Liver (tissue), 9 donors: ENCODE data around the gene ARHGEF1. TPM values are rescaled to one million over a fixed set of nuclear protein-coding genes. Genes with fewer than 3 reads are reported as not detected.

Source experiments
- DNase-seq: peaks from one replicate; pipeline ENCODE4 v3.0.0-alpha.2; 2017; ENCODE audit warnings: low spot score
- H3K27ac ChIP-seq, 2 donors: one replicate each; pipeline ENCODE4 v1.7.0; 2013; ENCODE audit warnings: inconsistent platforms in 2 of 2, low read length in 2 of 2, control low read depth in 1 of 2, low read depth in 1 of 2, mild to moderate bottlenecking in 1 of 2
- H3K27me3 ChIP-seq, 4 donors: one replicate each; pipeline versions ENCODE4 v1.6.1 to v1.7.0; 2013; ENCODE audit warnings: low read length in 3 of 4, inconsistent platforms in 1 of 4, mild to moderate bottlenecking in 1 of 4, moderate library complexity in 1 of 4; ENCODE audit not compliant: control insufficient read depth in 4 of 4, insufficient read depth in 4 of 4
- H3K36me3 ChIP-seq, 4 donors: one replicate each; pipeline versions ENCODE4 v1.6.1 to v1.7.0; 2013; ENCODE audit warnings: low read length in 3 of 4, mild to moderate bottlenecking in 3 of 4, low read depth in 1 of 4, moderate library complexity in 1 of 4; ENCODE audit not compliant: control insufficient read depth in 4 of 4, insufficient read depth in 3 of 4
- H3K4me1 ChIP-seq, 4 donors: one replicate each; pipeline versions ENCODE4 v1.6.1 to v1.7.0; 2013; ENCODE audit warnings: low read length in 3 of 4, mild to moderate bottlenecking in 3 of 4, moderate library complexity in 1 of 4; ENCODE audit not compliant: control insufficient read depth in 4 of 4, insufficient read depth in 4 of 4
- H3K4me3 ChIP-seq, 3 donors: one replicate each; pipeline versions ENCODE4 v1.6.1 to v1.7.0; 2013; ENCODE audit warnings: low read length in 3 of 3, control low read depth in 1 of 3, low read depth in 1 of 3, mild to moderate bottlenecking in 1 of 3
- H3K9ac ChIP-seq, 2 donors: one replicate each; pipeline ENCODE4 v1.7.0; 2013; ENCODE audit warnings: low read length in 2 of 2, mild to moderate bottlenecking in 2 of 2, moderate library complexity in 2 of 2, control low read depth in 1 of 2, low read depth in 1 of 2
- H3K9me3 ChIP-seq, 4 donors: one replicate each; pipeline versions ENCODE4 v1.6.1 to v1.7.0; 2013; ENCODE audit warnings: low read length in 3 of 4; ENCODE audit not compliant: control insufficient read depth in 4 of 4
- ATF3 ChIP-seq: IDR thresholded peaks from 2 replicates; pipeline ENCODE4 v1.6.1; 2016; ENCODE audit warnings: antibody characterized with exemption
- EGR1 ChIP-seq, 2 donors: IDR thresholded peaks; 2 replicates each; pipeline ENCODE4 v1.6.1; 2016 to 2018; ENCODE audit warnings: antibody characterized with exemption in 2 of 2, low read depth in 2 of 2
- FOXA1 ChIP-seq: IDR thresholded peaks from 2 replicates; pipeline ENCODE4 v1.6.1; 2016; ENCODE audit warnings: antibody characterized with exemption
- FOXA2 ChIP-seq: IDR thresholded peaks from 2 replicates; pipeline ENCODE4 v1.6.1; 2016; ENCODE audit warnings: antibody characterized with exemption
- GABPA ChIP-seq, 2 donors: IDR thresholded peaks in 1 of 2; conservative IDR thresholded peaks in 1 of 2; 2 replicates each; pipeline ENCODE4 v1.6.1; 2016; ENCODE audit warnings: antibody characterized with exemption in 2 of 2, mild to moderate bottlenecking in 1 of 2, moderate library complexity in 1 of 2
- HNF4G ChIP-seq: IDR thresholded peaks from 2 replicates; pipeline ENCODE4 v1.6.1; 2016; ENCODE audit warnings: antibody characterized with exemption
- MAX ChIP-seq: IDR thresholded peaks from 2 replicates; pipeline ENCODE4 v1.6.1; 2016; ENCODE audit warnings: antibody characterized with exemption
- NR2F2 ChIP-seq: IDR thresholded peaks from 2 replicates; pipeline ENCODE4 v1.6.1; 2016; ENCODE audit warnings: antibody characterized with exemption
- RAD21 ChIP-seq, 2 donors: IDR thresholded peaks; 2 replicates each; pipeline ENCODE4 v1.6.1; 2016; ENCODE audit warnings: antibody characterized with exemption in 2 of 2, mild to moderate bottlenecking in 2 of 2
- RXRA ChIP-seq, 2 donors: IDR thresholded peaks; 2 replicates each; pipeline ENCODE4 v1.6.1; 2017 to 2018; ENCODE audit warnings: antibody characterized with exemption in 2 of 2, mild to moderate bottlenecking in 1 of 2
- SP1 ChIP-seq: IDR thresholded peaks from 2 replicates; pipeline ENCODE4 v1.6.1; 2018; ENCODE audit warnings: antibody characterized with exemption, mild to moderate bottlenecking
- TAF1 ChIP-seq: conservative IDR thresholded peaks from 2 replicates; pipeline ENCODE4 v1.6.1; 2016; ENCODE audit warnings: antibody characterized with exemption, mild to moderate bottlenecking
- YY1 ChIP-seq: IDR thresholded peaks from 2 replicates; pipeline ENCODE4 v1.6.1; 2016; ENCODE audit warnings: antibody characterized with exemption, mild to moderate bottlenecking
- ZBTB33 ChIP-seq: IDR thresholded peaks from 2 replicates; pipeline ENCODE4 v1.6.1; 2016; ENCODE audit warnings: antibody characterized with exemption
- WGBS: extraction: QIAGEN DNeasy Blood & Tissue Kit; methylation state at CpG from one replicate; pipeline ENCODE4 v1.1.7; 2013; 5-methylcytosine and 5-hydroxymethylcytosine counted together
- polyA plus RNA-seq, 2 donors: library from polyadenylated mRNA; stranded (reverse) in 1 of 2; unstranded in 1 of 2; fragments of 200-250 nt in 1 of 2; fragments of >200 nt in 1 of 2; fragmentation: Nextera tagmentation in 1 of 2; extraction: Ambion mirVana in 1 of 2; gene quantifications; one replicate each; pipeline versions ENCODE4 v1.2.1 to v1.2.3, GENCODE V29; 2013 to 2015
- total RNA-seq, 2 donors: library from RNA; depleted of rRNA; stranded (reverse); fragments of >200 nt; gene quantifications; one replicate each; pipeline ENCODE4 v1.2.3, GENCODE V29; 2014
- TF ChIP-seq, protein P1 (sequence below): IDR thresholded peaks from 2 replicates; pipeline ENCODE4 v1.6.1; 2016; ENCODE audit warnings: antibody characterized with exemption, mild to moderate bottlenecking
- donor health status: healthy.
- donor health status: healthy.
- donor health status: healthy.
- donor health status: healthy.
- donor health status: healthy.

ARHGEF1 gene
- total and polyA plus RNA-seq, 4 donors = 13.2 to 30.1 (median 18.5) TPM

DNA sequence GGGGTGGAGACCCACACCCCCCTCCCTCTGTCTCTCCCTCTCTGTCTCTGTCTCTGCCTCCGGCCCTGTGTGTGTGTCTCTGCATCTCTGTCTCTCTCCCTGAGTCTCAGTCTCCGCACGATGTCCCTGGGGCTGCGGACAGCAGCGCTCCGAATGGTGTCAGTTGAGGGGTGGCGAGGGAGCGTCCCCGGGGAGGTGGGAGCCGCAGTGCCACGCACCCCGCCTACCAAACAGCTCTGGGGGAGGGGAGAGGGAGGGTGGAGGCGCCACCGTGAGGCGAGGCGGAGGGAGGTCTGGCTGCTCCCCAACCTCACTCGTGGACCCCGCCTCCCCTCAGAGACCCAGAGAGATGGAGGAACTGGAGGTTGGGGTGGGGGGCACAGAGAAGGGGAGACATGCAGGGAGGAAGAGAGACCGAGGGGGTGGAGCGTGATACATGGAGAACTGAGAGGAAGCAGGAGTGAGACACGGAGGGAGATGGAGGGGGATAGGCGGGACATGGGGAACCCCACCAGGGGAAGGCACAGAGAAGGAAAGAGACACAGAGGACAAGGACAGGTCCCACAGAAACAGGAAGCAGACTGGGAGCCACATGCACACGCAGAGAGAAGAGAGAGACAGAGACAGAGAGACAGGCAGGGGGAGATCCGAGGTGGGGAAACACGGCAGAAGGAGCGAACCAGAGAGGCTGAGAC, 38.0 kb downstream of the ARHGEF1 start:
- H3K27me3 ChIP-seq = peaks cover 0 to 14% (median 8%) of the 10 kb centered on the region in 4 donors
- 12% methylated on average over 26 of the region's 26 CpGs for WGBS
- H3K27ac ChIP-seq = no peak overlapping the region
- DNase-seq = no peak
- no peak overlapping the region for H3K4me3 ChIP-seq
- no peaks in the 10 kb centered on the region for H3K36me3 ChIP-seq
- H3K4me1 ChIP-seq = no peaks in the 10 kb centered on the region
- TF ChIP-seq FOXA1 (no peak), FOXA2 (no peak), MAX (no peak), ATF3 (no peak), NR2F2 (no peak), GABPA (IDR thresholded peaks at IDR 0.05 in 1 of 2, conservative IDR thresholded peaks at IDR 0.05 in 1 of 2) (no peak), ZBTB33 (no peak), EGR1 (IDR thresholded peaks at IDR 0.05; ENCODE audit: low read depth in 2 of 2) (no peak), RAD21 (IDR thresholded peaks at IDR 0.05) (no peak), YY1 (no peak), HNF4G (no peak), TAF1 (no peak)
- TF ChIP-seq, protein P1, sequence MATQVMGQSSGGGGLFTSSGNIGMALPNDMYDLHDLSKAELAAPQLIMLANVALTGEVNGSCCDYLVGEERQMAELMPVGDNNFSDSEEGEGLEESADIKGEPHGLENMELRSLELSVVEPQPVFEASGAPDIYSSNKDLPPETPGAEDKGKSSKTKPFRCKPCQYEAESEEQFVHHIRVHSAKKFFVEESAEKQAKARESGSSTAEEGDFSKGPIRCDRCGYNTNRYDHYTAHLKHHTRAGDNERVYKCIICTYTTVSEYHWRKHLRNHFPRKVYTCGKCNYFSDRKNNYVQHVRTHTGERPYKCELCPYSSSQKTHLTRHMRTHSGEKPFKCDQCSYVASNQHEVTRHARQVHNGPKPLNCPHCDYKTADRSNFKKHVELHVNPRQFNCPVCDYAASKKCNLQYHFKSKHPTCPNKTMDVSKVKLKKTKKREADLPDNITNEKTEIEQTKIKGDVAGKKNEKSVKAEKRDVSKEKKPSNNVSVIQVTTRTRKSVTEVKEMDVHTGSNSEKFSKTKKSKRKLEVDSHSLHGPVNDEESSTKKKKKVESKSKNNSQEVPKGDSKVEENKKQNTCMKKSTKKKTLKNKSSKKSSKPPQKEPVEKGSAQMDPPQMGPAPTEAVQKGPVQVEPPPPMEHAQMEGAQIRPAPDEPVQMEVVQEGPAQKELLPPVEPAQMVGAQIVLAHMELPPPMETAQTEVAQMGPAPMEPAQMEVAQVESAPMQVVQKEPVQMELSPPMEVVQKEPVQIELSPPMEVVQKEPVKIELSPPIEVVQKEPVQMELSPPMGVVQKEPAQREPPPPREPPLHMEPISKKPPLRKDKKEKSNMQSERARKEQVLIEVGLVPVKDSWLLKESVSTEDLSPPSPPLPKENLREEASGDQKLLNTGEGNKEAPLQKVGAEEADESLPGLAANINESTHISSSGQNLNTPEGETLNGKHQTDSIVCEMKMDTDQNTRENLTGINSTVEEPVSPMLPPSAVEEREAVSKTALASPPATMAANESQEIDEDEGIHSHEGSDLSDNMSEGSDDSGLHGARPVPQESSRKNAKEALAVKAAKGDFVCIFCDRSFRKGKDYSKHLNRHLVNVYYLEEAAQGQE = no peak
- peaks cover 0 to 2% (median 0%) of the 10 kb centered on the region in 4 donors for H3K9me3 ChIP-seq
- H3K9ac ChIP-seq = no peak overlapping the region

DNA sequence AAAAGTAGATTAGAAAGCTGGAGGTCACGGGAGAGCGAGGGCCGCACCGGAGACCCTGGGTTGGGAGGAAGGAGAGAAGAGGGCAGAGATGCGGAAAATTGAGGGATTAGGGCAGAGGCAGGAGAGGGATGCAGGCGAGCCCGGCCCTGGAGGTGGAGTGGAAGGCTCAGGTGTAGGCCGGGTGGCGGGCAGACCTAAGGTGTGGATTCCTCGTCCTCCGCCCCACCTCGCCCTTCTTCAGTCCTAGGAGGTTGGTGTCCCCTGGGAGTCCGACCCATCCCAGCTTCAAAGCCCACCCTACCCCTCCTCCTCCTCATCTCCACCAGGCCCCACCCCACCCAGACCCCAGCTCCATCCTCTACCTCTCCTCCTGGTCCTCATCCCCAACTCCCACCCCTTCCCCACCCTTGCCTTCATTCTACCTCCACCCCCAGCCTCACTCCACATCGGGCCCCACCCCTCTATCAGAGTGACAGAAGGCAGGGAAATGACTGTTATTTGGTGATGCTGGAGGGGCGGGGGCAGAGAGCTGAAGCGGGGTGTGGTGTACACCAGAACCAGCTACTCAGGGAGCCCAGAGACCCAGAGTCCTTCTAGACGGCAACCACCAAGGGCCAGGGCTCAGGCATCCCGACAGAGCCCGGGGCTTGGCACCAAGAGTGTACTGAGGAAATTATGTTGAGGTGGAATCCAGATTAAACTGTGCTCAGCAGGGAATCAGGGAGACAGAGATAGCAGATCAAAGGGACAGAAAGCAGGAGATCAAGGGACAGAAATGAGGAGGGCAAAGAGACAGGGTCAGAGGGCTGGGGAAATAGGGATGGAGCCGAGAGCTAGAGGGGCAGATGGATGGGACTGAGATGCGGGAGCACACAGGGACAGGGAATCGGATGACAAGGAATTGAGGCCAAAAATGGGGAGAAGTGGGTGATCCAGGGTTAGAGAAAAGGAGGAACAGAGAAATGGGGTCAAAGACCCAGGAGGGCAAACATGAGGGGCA, 38.9 kb downstream of the ARHGEF1 start:
- Histone ChIP-seq H3K4me3 (no peak overlapping the region), H3K36me3 (no peaks in the 10 kb centered on the region), H3K27ac (no peak overlapping the region), H3K9me3 (no peaks in the 10 kb centered on the region), H3K27me3 (peaks cover 0 to 13% (median 6%) of the 10 kb centered on the region in 4 donors), H3K4me1 (no peaks in the 10 kb centered on the region), H3K9ac (no peak overlapping the region)
- WGBS = 22% methylated on average over 22 of the region's 22 CpGs
- no peak for DNase-seq
- no peak for TF ChIP-seq GABPA (IDR thresholded peaks at IDR 0.05 in 1 of 2, conservative IDR thresholded peaks at IDR 0.05 in 1 of 2)
- TF ChIP-seq, protein P1 = no peak
- TF ChIP-seq TAF1 = no peak
- no peak for TF ChIP-seq NR2F2
- no peak for TF ChIP-seq MAX
- TF ChIP-seq SP1 = no peak
- TF ChIP-seq RXRA (IDR thresholded peaks at IDR 0.05) = no peak
- no peak for TF ChIP-seq FOXA2
- TF ChIP-seq FOXA1 = no peak
- TF ChIP-seq HNF4G = no peak
- no peak for TF ChIP-seq ATF3
- no peak for TF ChIP-seq EGR1 (IDR thresholded peaks at IDR 0.05; ENCODE audit: low read depth in 2 of 2)
